ENCODE data around the gene CD2. TPM values are rescaled to one million over a fixed set of nuclear protein-coding genes. Genes with fewer than 3 reads are reported as not detected.

CD2 gene
- total RNA-seq, 2 donors from 2014 or later: 2.1 TPM; not detected in 1

DNA sequence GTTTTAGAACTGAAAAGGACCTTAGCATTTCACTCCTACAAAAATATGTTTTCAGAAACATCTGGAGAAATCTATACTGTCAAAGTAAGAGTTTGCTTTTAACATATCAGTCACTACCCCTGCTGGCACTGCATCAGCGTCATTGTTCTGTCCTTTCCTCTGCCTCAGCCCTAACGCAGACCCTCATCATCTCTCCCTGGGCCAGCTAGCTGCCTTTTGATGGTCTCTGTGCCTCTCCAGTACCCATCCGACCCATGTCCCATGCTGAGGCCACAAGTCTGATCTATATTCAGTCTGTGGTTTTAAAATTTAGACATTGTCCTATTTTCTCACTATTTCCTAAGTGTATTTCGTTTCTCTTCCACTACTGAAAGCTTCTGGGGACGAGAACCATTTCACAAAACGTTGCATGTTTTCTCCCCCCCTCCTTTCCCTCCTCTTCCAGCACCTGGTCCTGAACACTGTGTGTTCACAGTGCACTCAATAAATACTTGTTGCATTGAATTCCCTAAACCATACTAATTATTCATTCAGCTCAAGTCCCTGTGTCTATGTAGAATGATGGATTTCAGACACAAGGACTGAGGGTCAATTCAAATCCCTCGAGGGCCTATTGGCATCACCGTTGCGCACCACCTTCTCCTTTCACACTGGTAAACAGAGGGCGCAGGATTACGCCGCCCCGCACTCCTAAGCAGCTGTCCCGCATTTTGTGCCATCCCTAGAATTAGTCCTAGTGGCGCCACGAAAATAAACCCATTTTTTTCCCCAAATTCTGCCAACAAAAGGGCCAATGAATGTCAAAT lies 53.4 kb downstream of the CD2 start:
- no peak for TF ChIP-seq POLR2A (IDR thresholded peaks at IDR 0.05)
- TF ChIP-seq, protein P1, sequence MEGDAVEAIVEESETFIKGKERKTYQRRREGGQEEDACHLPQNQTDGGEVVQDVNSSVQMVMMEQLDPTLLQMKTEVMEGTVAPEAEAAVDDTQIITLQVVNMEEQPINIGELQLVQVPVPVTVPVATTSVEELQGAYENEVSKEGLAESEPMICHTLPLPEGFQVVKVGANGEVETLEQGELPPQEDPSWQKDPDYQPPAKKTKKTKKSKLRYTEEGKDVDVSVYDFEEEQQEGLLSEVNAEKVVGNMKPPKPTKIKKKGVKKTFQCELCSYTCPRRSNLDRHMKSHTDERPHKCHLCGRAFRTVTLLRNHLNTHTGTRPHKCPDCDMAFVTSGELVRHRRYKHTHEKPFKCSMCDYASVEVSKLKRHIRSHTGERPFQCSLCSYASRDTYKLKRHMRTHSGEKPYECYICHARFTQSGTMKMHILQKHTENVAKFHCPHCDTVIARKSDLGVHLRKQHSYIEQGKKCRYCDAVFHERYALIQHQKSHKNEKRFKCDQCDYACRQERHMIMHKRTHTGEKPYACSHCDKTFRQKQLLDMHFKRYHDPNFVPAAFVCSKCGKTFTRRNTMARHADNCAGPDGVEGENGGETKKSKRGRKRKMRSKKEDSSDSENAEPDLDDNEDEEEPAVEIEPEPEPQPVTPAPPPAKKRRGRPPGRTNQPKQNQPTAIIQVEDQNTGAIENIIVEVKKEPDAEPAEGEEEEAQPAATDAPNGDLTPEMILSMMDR (IDR thresholded peaks at IDR 0.05): no peak
- intact Hi-C loops (cut with DNase I): no loop called here
- no peaks in the 10 kb centered on the region for H3K9me3 ChIP-seq
- H3K36me3 ChIP-seq (replicated peaks in 1 of 2; ENCODE audit: insufficient read depth in 1 of 2, low read depth in 2 of 2): no peaks in the 10 kb centered on the region
- no peak overlapping the region for H3K4me3 ChIP-seq
- H3K4me1 ChIP-seq: no peaks in the 10 kb centered on the region
- no peak for ATAC-seq
- 82 to 88% methylated on average over 16 of the region's 16 CpGs for WGBS, 2 donors
- H3K27ac ChIP-seq: no peak overlapping the region
- H3K27me3 ChIP-seq: no peaks in the 10 kb centered on the region
- no peak for DNase-seq

DNA sequence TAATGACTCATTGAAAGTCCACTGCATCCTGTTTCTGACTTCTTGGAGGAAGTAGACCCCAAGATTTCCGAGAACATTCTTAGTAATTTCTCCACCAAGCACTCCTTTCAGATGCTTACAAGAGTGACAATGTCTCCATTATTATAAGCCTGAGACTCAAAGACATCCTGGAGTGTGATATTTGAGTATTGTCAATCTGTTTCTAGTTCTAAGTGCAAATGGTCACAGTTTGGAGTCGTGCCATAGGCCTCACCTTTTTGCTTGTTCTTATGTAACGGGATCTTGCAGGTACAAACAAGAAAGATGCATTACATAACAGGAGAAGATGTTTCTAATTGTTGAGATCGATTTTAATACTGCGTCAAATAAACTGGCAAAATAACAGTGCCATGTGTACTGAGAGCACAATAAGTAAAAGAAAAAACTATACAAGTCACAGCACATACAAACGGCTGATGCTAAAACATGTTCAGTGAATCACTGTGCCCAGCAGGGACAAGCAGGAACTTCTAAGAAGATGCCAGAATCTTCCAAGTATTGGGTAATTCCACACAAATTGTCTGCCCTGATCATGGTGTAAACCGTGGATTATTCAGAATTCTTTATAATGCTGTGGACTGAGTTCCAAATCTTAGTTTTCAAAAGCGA lies 54.1 kb downstream of the CD2 start:
- Histone ChIP-seq H3K36me3 (replicated peaks in 1 of 2; ENCODE audit: insufficient read depth in 1 of 2, low read depth in 2 of 2) (no peaks in the 10 kb centered on the region), H3K4me1 (no peaks in the 10 kb centered on the region), H3K27me3 (no peaks in the 10 kb centered on the region), H3K9me3 (no peaks in the 10 kb centered on the region), H3K27ac (no peak overlapping the region), H3K4me3 (no peak overlapping the region)
- WGBS, 2 donors: 72 to 84% methylated on average over 8 of the region's 8 CpGs
- TF ChIP-seq, protein P1 (IDR thresholded peaks at IDR 0.05): no peak
- TF ChIP-seq POLR2A (IDR thresholded peaks at IDR 0.05): no peak
- intact Hi-C loops (cut with DNase I): no loop called here
- ATAC-seq: no peak
- DNase-seq: no peak

DNA sequence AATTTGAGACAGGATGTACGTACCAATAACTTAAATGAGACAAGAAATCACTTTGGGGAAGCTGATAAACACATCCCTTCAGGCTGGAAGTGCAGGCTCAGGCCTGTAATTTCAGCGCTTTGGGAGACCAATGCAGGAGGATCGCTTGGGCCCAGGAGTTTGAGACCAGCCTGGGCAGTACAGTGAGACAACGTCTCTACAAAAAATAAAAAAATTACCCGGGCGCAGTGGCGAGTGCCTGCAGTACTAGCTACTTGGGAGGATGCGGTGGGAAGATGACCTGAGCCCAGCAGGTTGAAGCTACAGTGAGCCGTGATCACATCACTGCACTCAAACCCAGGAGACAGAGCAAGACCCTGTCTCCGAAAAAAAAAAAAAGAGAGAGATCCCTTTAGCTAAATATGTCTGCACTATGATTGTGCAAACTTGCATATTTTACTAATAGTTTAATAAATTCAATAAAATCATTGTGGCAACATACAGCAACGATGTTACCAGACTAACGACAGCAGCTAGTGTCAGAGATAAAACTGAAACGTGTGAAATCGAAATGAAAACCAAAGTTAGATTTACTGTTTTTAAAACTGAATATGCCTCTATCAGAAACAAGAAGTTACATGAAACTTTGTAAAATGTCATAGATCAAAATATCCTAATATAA lies 54.7 kb downstream of the CD2 start:
- H3K27me3 ChIP-seq: no peaks in the 10 kb centered on the region
- no peaks in the 10 kb centered on the region for H3K9me3 ChIP-seq
- no peaks in the 10 kb centered on the region for H3K4me1 ChIP-seq
- no peak for TF ChIP-seq POLR2A (IDR thresholded peaks at IDR 0.05)
- intact Hi-C loops (cut with DNase I): no loop called here
- H3K27ac ChIP-seq: no peak overlapping the region
- H3K4me3 ChIP-seq: no peak overlapping the region
- DNase-seq (no peak), ATAC-seq (no peak)
- WGBS, 2 donors: 83 to 91% methylated on average over 14 of the region's 14 CpGs
- no peaks in the 10 kb centered on the region for H3K36me3 ChIP-seq (replicated peaks in 1 of 2; ENCODE audit: insufficient read depth in 1 of 2, low read depth in 2 of 2)

DNA sequence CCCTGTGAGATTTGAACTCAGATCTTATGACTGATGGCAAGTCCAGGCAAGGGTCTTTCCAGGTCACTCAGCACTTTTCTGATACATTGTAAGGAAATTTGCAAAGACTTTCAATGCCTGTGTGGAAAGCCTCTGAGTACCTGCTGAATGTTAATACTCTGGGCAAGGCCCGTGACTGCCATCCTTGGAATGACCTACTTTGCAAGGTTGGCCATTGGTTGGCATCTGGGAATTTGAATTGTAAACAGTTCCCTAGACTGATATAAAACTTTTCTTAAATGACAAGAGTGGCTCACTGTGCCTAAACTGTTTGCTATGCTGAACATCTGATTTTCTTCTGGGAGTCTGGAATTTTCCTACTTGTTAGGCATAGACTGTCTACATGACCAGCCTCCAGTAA lies 57.1 kb downstream of the CD2 start:
- no peak overlapping the region for H3K27ac ChIP-seq
- no peaks in the 10 kb centered on the region for H3K36me3 ChIP-seq (replicated peaks in 1 of 2; ENCODE audit: insufficient read depth in 1 of 2, low read depth in 2 of 2)
- H3K27me3 ChIP-seq: no peaks in the 10 kb centered on the region
- WGBS, 2 donors: 64 to 76% methylated on average over 1 of the region's 1 CpG
- no peak for DNase-seq
- H3K4me1 ChIP-seq: no peaks in the 10 kb centered on the region
- no peak overlapping the region for H3K4me3 ChIP-seq
- no peaks in the 10 kb centered on the region for H3K9me3 ChIP-seq
- intact Hi-C loops (cut with DNase I): no loop called here
- ATAC-seq: no peak
- no peak for TF ChIP-seq POLR2A (IDR thresholded peaks at IDR 0.05)
- TF ChIP-seq, protein P1 (IDR thresholded peaks at IDR 0.05): no peak

Measured in body of pancreas (tissue), 4 donors.